Stimulated activated CD8-positive, alpha-beta memory T cell treated with anti-CD3 and anti-CD28 coated beads, Interleukin-15, amount 100 ng/mL, for 24 hours (primary cell): ENCODE data around the gene UGT1A8.

Experiments
- DNase-seq: peaks from one replicate; pipeline ENCODE4 v3.0.0-alpha.2; 2020; ENCODE audit warnings: low read depth

UGT1A8 gene

GRCh38 chr2:233766416-233766815 is 149.0 kb downstream of the UGT1A8 start:
- no peak for DNase-seq

GRCh38 chr2:233768076-233768475 is 150.6 kb downstream of the UGT1A8 start:
- no peak for DNase-seq

DNA sequence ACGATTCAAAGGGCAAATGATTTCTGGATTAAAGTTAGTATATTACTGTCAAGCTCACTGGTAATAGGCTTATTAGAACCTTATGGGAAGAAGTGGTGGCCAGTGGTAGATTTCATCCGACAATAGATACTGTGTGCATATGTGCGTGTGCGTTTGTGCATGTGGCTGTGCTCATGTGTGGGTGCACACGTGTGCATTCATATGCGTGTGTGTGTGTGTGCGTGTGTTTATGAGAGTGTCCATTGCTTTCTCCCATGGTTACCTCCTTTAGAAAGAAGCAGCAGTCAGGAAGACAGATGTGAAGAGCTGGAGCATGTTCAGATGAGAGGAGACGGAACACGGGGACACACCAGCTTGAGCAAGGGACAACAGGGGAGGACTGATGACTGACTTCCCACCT is 151.8 kb downstream of the UGT1A8 start:
- DNase-seq: no peak

GRCh38 chr2:233772153-233772552 is 154.7 kb downstream of the UGT1A8 start:
- no peak for DNase-seq

- DNase-seq: no peak
These were observed 155.2 kb downstream of the UGT1A8 start for GRCh38 chr2:233772583-233772982.

GRCh38 chr2:233773854-233774253 is 156.4 kb downstream of the UGT1A8 start:
- DNase-seq: no peak

GRCh38 chr2:233775414-233775813 is 158.0 kb downstream of the UGT1A8 start:
- DNase-seq: no peak

DNA sequence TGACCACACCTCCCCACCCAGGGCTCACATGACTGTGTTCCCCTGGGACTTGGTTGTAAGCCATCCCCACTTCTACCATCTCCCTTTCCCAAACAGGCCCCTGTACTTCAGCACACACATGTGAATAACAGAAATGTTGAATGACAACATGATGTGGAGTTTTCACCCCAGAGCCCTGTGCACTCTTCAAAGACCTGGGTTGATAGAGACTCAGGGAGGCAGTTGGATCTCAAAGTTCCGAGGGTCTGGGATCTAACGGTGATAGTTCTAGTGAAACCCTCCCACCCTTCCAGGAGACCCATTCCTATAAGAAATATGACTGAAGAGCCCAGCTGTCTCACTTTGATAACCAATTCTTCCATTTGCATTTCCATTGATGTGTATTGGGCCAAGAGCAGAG is 160.6 kb downstream of the UGT1A8 start, which contains the start of gene MROH2A:
MROH2A (plus strand) TSS at position 301 of the 400 bp plus-strand sequence. CDS start 1,029 bp downstream, outside the sequence.
- DNase-seq: no peak

DNA sequence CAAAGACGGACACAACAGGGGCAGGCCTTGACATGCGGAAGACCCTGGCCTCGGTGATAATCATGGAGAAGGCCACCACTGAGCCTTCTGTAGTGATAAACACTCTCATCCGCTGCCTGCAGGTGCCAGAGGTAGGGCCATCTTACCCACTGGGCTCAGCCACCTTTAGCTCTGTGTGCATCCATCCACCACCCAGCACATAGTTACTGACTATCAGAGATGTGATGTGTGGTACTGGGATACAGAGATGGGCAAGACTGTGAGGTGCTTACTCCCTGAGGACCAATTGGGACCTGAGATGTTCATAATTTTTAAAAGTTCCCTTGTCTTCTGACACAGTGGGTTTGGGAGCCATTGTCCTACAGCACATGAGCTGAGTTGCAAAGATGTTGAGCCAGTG is 162.3 kb downstream of the UGT1A8 start:
- DNase-seq: no peak

GRCh38 chr2:233780771-233781170 is 163.3 kb downstream of the UGT1A8 start:
- DNase-seq: no peak

DNA sequence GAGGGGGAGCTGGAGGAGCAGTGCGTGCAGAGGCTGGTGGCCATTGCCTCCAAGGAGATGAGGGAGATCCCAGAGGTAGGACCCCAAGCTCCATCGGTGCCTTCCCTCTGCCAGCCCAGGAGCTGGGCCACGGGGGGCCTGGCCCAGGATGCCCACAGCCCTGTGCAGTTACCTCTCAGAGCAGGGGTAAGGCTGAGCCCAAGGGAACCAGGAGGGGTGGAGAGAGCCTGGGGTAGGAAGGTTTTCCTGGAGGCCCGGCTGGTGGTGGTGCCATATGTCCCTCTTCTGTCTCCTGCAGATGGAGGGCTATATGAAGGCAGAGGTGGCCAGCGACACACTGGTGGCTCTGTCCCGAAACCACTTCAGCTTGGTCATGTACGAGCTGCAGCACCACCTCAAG is 172.1 kb downstream of the UGT1A8 start:
- DNase-seq: no peak

- no peak for DNase-seq
These were observed 173.9 kb downstream of the UGT1A8 start for GRCh38 chr2:233791151-233791882.

GRCh38 chr2:233791883-233792329 is 174.5 kb downstream of the UGT1A8 start:
- DNase-seq: no peak

- no peak for DNase-seq
These were observed 175.3 kb downstream of the UGT1A8 start for GRCh38 chr2:233792720-233793119.

DNA sequence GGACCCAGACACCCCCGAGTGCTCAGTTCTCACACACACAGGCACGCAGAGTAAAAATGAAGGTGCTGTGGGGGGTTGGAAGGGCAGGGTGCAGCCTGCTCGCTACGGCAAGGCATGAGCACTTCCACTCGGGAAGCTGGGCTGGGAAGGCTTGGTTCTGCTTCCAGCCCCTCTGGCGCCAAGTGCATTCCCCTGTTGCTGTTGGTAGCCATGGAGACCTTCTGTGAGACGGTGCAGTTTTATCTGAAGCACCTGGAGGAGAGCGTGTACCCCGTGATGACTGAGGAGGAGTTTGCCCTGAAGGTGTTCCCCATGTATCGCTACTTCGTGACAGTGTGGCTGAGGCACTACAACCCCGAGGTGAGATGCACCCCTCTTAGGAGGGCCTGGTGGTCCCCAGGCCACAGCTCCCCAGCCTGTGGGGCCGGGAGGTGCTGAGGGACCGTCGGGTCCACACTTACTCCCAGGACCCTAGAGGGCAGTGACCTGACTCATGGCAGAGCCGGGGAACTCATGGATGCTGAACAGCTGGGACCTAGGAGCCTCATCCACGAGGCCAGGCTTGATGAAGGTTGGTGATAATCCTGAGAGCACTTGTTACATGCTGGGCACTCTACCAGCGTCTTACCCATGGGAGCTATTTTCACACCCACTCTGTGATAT is 176.2 kb downstream of the UGT1A8 start:
- no peak for DNase-seq

GRCh38 chr2:233794128-233794658 is 176.8 kb downstream of the UGT1A8 start:
- DNase-seq: no peak

DNA sequence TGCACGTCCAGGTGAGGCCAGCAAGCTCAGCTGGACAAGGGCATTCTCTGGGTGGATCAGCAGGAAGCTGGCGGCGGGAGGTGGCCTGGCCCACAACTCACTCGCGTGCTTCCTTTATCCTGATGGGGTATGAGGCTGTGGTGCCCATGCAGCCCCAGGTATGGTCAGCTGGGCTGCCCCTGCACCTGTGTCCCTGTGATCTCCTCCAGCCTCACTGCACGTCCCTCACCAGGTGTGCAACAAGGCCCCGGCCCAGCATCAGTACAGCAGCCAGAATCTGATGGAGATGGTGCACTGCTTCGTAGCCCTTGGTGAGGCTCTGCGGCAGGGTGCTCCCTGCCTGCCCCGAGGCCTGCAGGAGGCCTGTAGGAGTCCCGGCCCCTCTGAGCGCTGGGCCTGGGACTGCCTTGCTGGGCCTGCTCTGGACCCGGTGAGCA is 178.3 kb downstream of the UGT1A8 start:
- no peak for DNase-seq

GRCh38 chr2:233796254-233796653 is 178.8 kb downstream of the UGT1A8 start:
- no peak for DNase-seq

- DNase-seq: no peak
These were observed 181.1 kb downstream of the UGT1A8 start for GRCh38 chr2:233798335-233799086.

DNA sequence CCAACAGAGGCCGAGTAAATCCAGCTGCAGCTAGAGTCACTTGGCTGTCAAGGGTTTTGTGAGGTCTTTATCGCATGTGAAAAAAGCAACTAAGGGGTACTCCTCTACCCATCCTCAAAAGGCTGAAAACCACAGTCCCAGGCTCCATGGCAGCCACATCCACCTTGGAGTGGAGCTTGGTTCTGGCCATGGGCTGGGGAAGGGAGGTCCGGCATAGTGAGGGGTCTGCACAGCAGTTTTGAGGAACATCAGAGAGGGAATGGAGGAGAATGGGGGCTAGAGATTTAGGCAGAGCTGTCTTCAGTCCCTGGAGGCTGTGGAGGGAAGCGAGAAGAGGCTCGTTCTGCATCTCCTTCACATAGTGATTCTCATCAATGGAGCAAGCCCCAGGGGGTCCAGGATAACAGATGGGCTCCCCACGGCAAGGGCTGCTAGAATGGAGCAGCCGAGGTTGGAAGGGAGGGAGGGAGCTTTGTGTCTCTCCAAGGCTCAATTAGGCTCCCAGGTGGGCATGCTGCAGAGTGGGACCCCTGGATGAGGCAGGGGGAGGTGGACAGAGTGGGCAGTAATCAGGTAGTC is 181.7 kb downstream of the UGT1A8 start:
- DNase-seq: no peak

DNA sequence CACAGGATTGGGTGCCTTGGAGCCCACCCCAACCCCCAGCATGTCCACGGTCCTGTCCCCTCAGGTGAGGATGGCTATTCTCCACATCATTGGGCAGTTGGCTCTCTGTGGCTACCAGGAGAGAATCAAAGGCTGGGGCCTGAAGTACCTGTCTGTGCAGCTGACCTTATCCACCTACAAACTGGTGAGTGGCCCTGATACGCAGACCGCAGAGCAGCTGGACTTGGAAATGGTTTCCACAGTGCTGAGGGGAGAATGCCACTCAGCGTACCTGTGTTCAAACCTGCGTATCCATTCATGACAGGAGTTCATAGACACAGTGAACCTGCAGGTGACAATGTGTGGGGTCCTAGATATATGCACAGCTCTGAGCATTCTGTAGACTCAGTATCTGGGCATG is 182.3 kb downstream of the UGT1A8 start:
- DNase-seq: no peak

DNA sequence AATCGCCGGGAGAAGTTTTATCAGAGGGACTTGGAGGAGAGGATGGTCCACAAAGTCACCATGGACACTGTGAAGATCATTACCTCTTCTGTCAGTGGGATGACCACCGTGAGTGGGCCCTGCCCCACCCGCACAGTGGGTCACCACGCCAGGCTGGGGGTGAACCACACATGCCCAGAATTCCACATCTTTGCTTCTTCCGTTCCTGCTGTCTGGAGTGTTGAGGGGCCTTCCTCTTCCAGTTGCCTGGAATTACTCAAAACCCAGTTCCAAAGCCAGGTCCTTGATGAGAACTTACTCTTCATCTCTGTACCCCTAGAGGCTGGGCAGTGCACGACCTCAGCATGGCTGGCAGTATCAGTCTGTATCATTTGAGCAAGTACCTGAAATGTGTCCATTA is 182.8 kb downstream of the UGT1A8 start:
- no peak for DNase-seq
